Left colon (tissue), 2 donors: ENCODE results near the gene PADI2. TPM values are rescaled to one million over a fixed set of nuclear protein-coding genes. Genes with fewer than 3 reads are reported as not detected.
A peak's percentile ranks its signal among the peaks of the same experiment; 100 is the strongest.

Experiments used
- ATAC-seq: fragments of 200-7000 bp; cut with Tn5 transposase; one replicate; pipeline ENCODE4 v1.9.1; 2020; ENCODE audit warnings: mild to moderate bottlenecking, moderate library complexity
- DNase-seq, 2 donors: peaks; one replicate each; pipeline ENCODE4 v3.0.0-alpha.2; 2020
- intact Hi-C, 2 donors: fragments of 100-400 bp; cut with DNase I in 1 of 2; cut with micrococcal nuclease in 1 of 2; formaldehyde crosslinking; loops; one replicate each; pipeline versions ENCODE4 v1.11.2 to v1.14.0; 2022; cut with DNase I, micrococcal nuclease
- long read RNA-seq: library from polyadenylated mRNA; unstranded; transcript quantifications from one replicate; pipeline ENCODE4 v2.0.0, GENCODE V29; 2021
- total RNA-seq, 2 donors: library from RNA; stranded (reverse); fragmentation: NEBNext Ultra II Directional; extraction: Animal tissue kit (Norgen Biotek cat#: 25700); gene quantifications; one replicate each; pipeline ENCODE4 v1.2.1, GENCODE V29; 2021
- donor health status: DM: no; HTN: no; CAD: no.
- donor health status: DM: yes; HTN: yes; CAD: no.

PADI2 gene
- total RNA-seq, result 100 to 1,000 TPM; 276 to 278 TPM
- long read RNA-seq, full-length matches to known transcripts, result 31 of 167 reads
- long read RNA-seq, partial matches to known transcripts, result 63 of 167 reads
- long read RNA-seq, other reads (novel, unspliced or antisense), result 73 of 167 reads

- peak; percentile 86 to 91 for DNase-seq
- intact Hi-C loops, result no loop called here
- peak; percentile 86 for ATAC-seq
Measured at GRCh38 chr1:17119076-17119772, at the start of gene PADI2. Gene PADI2 (minus strand): TSS chr1:17119451. CDS start chr1:17119371, 80 bp downstream.

GRCh38 chr1:17168091-17168876, 49.0 kb upstream of the PADI2 start:
- intact Hi-C loops, result no loop called here
- ATAC-seq (no peak), DNase-seq (no peak)

- no peak for DNase-seq
- intact Hi-C loops, result no loop called here
- no peak for ATAC-seq
Measured at GRCh38 chr1:17167786-17168090, 48.5 kb upstream of the PADI2 start.

GRCh38 chr1:17167041-17167785, 48.0 kb upstream of the PADI2 start:
- ATAC-seq (no peak), DNase-seq (no peak)
- intact Hi-C loops, result no loop called here

- DNase-seq (no peak), ATAC-seq (no peak)
- intact Hi-C loops, result no loop called here
Measured at GRCh38 chr1:17165823-17166222, 46.6 kb upstream of the PADI2 start.

- intact Hi-C loops, result no loop called here
- DNase-seq (no peak), ATAC-seq (no peak)
Measured at GRCh38 chr1:17163789-17164666, 44.8 kb upstream of the PADI2 start.

GRCh38 chr1:17163371-17163770, 44.1 kb upstream of the PADI2 start:
- DNase-seq, result no peak
- no peak for ATAC-seq
- intact Hi-C loops, result no loop called here

GRCh38 chr1:17162941-17163340, 43.7 kb upstream of the PADI2 start:
- ATAC-seq (no peak), DNase-seq (no peak)
- intact Hi-C loops, result no loop called here

GRCh38 chr1:17161926-17162800, 42.9 kb upstream of the PADI2 start:
- DNase-seq (no peak), ATAC-seq (no peak)
- intact Hi-C loops, result no loop called here

GRCh38 chr1:17161137-17161740, 42.0 kb upstream of the PADI2 start:
- DNase-seq, result no peak

GRCh38 chr1:17158961-17159360, 39.7 kb upstream of the PADI2 start:
- no peak for ATAC-seq
- intact Hi-C loops, result no loop called here
- no peak for DNase-seq

More at GRCh38 chr1:17161137-17161740, 42.0 kb upstream of the PADI2 start:
- no peak for ATAC-seq
- intact Hi-C loops, result no loop called here

- intact Hi-C loops, result no loop called here
- ATAC-seq (peak; percentile 64), DNase-seq (no peak)
Measured at GRCh38 chr1:17156108-17156507, 36.9 kb upstream of the PADI2 start.

- intact Hi-C loops, result no loop called here
- DNase-seq (no peak), ATAC-seq (peak; percentile 28)
Measured at GRCh38 chr1:17155257-17155920, 36.1 kb upstream of the PADI2 start.

- intact Hi-C loops, result no loop called here
- no peak for DNase-seq
- ATAC-seq, result peak; percentile 40
Measured at GRCh38 chr1:17149771-17150170, 30.5 kb upstream of the PADI2 start.

- intact Hi-C loops, result no loop called here
- DNase-seq, result no peak
- ATAC-seq, result no peak
Measured at GRCh38 chr1:17148950-17149608, 29.8 kb upstream of the PADI2 start.

- intact Hi-C loops, result no loop called here
- no peak for ATAC-seq
- no peak for DNase-seq
Measured at GRCh38 chr1:17145648-17146047, 26.4 kb upstream of the PADI2 start.
